Panc1 (cell line): ENCODE data around the gene MYO3B. TPM values are rescaled to one million over a fixed set of nuclear protein-coding genes. Genes with fewer than 3 reads are reported as not detected.

Experiments used
- ATAC-seq: fragments of 200-7000 bp; cut with Tn5 transposase; 2 replicates; pipeline ENCODE4 v1.9.1; 2020; ENCODE audit warnings: mild to moderate bottlenecking, moderate library complexity
- BruUV-seq: library from RNA; stranded (reverse); fragments of 400-500 nt; replicated peaks from 2 replicates; lab custom pipeline; 2021; lab: Mats Ljungman, UMichigan
- CTCF ChIA-PET: fragments of 300-600 bp; sonication (Branson Sonifier 250); formaldehyde crosslinking; loops from one replicate; lab custom pipeline; 2022; ENCODE audit warnings: antibody characterized with exemption; lab: Charles Lee
- POLR2A ChIA-PET: fragments of 300-600 bp; sonication (Branson Sonifier 250); formaldehyde crosslinking; loops from one replicate; lab custom pipeline; 2022; ENCODE audit warnings: antibody characterized with exemption; lab: Charles Lee
- DNase-seq: peaks from one replicate; pipeline ENCODE4 v3.0.0-alpha.2; 2010; ENCODE audit warnings: low read depth, low spot score
- H3K27ac ChIP-seq: 2 replicates; pipeline ENCODE4 v1.5.1; 2011; ENCODE audit warnings: mild to moderate bottlenecking, low read length, inconsistent platforms
- H3K27me3 ChIP-seq: fragments of 200-500 bp; sonication (Bioruptor generic); 2 replicates; pipeline ENCODE4 v1.6.0; 2014; ENCODE audit warnings: low read length, inconsistent platforms; ENCODE audit not compliant: control insufficient read depth, insufficient read depth
- H3K36me3 ChIP-seq: fragments of 200-500 bp; sonication (Bioruptor generic); 2 replicates; pipeline ENCODE4 v1.5.1; 2014; ENCODE audit warnings: inconsistent platforms, mild to moderate bottlenecking, low read length, moderate library complexity; ENCODE audit not compliant: control insufficient read depth, insufficient read depth
- H3K4me1 ChIP-seq: 2 replicates; pipeline ENCODE4 v1.5.1; 2011; ENCODE audit warnings: inconsistent platforms, mild to moderate bottlenecking, low read length, moderate library complexity; ENCODE audit not compliant: control insufficient read depth, insufficient read depth
- H3K4me3 ChIP-seq, 2 experiments: 2 replicates each; pipeline ENCODE4 v1.5.1; 2011 to 2012; ENCODE audit warnings: low read depth in 2 of 2, low read length in 2 of 2, mild to moderate bottlenecking in 2 of 2, inconsistent platforms in 1 of 2, moderate library complexity in 1 of 2
- H3K9me3 ChIP-seq: fragments of 200-500 bp; sonication (Bioruptor generic); 2 replicates; pipeline ENCODE4 v1.5.1; 2014; ENCODE audit warnings: low read depth, mild to moderate bottlenecking, inconsistent platforms, low read length, moderate library complexity; ENCODE audit not compliant: control insufficient read depth, insufficient read depth
- CTCF ChIP-seq: fragments of 450-650 bp; IDR thresholded peaks from 2 replicates; pipeline ENCODE4 v1.5.1; 2017; ENCODE audit warnings: mild to moderate bottlenecking
- POLR2AphosphoS5 ChIP-seq: IDR thresholded peaks from 2 replicates; pipeline ENCODE4 v1.6.1; 2012; ENCODE audit warnings: mild to moderate bottlenecking, low read depth, low read length, moderate library complexity
- REST ChIP-seq, 2 experiments: IDR thresholded peaks; 2 replicates each; pipeline ENCODE4 v1.6.1; 2011 to 2012; ENCODE audit warnings: low read depth in 2 of 2, control low read depth in 1 of 2, low read length in 1 of 2, mild to moderate bottlenecking in 1 of 2, moderate library complexity in 1 of 2; ENCODE audit not compliant: insufficient read depth in 1 of 2
- SIN3A ChIP-seq: IDR thresholded peaks from 2 replicates; pipeline ENCODE4 v1.6.1; 2012; ENCODE audit warnings: low read depth, mild to moderate bottlenecking, low read length, moderate library complexity, borderline replicate concordance; ENCODE audit not compliant: insufficient read depth
- TCF7L2 ChIP-seq: IDR thresholded peaks from 2 replicates; pipeline ENCODE4 v1.6.1; 2011; ENCODE audit warnings: mild to moderate bottlenecking, low read depth, low read length, inconsistent platforms
- in situ Hi-C: cut with HindIII; loops from 2 replicates; pipeline ENCODE4 v1.10.0; 2016; ENCODE audit warnings: low sequenced_read_pairs, low pct_unique_long_range_greater_than_20kb
- intact Hi-C: fragments of 100-400 bp; cut with micrococcal nuclease; formaldehyde crosslinking; loops from one replicate; pipeline ENCODE4 v1.10.0; 2022; ENCODE audit not compliant: unreplicated experiment
- total RNA-seq: library from RNA; stranded (reverse); gene quantifications from one replicate; pipeline ENCODE4 v1.2.1, GENCODE V29; 2021; ENCODE audit not compliant: unreplicated experiment

MYO3B gene
- total RNA-seq, 1 experiment from 2014 or later, result 0.05 TPM

- Histone ChIP-seq H3K36me3 (no peaks in the 10 kb centered on the region), H3K4me3 (no peak overlapping the region), H3K9me3 (peaks cover 23% of the 10 kb centered on the region; the same call in 1 of the 2 replicates), H3K4me1 (peaks cover 22% of the 10 kb centered on the region), H3K27ac (peak overlapping the region; percentile 65), H3K27me3 (no peaks in the 10 kb centered on the region)
- DNase-seq (no peak), ATAC-seq (peak; percentile 66)
- POLR2A ChIA-PET, result no interaction called here
- intact Hi-C loops, result no loop called here
- in situ Hi-C loops, result no loop called here
- CTCF ChIA-PET, result no interaction called here
- BruUV-seq, result no TSS peak
- no peak for TF ChIP-seq SIN3A
- no peak for TF ChIP-seq POLR2AphosphoS5
Observed at GRCh38 chr2:170156592-170156991, 21.4 kb upstream of the MYO3B start.

- in situ Hi-C loops (no loop called here), intact Hi-C loops (no loop called here)
- DNase-seq (no peak), ATAC-seq (peak; percentile 86)
- peaks cover 18% of the 10 kb centered on the region; the same call in 1 of the 2 replicates for H3K9me3 ChIP-seq
- peak overlapping the region; percentile 65 for H3K27ac ChIP-seq
- peaks cover 22% of the 10 kb centered on the region for H3K4me1 ChIP-seq
- POLR2A ChIA-PET, result interaction anchor here (0.6 kb wide), 1 partner anchor 64 kb away, joined by 3 read pairs; no protein-coding TSS in a partner anchor
- H3K27me3 ChIP-seq, result no peaks in the 10 kb centered on the region
- BruUV-seq, result no TSS peak
- TF ChIP-seq TCF7L2, result no peak
- no peak for TF ChIP-seq CTCF
- no peak for TF ChIP-seq SIN3A
- no peak for TF ChIP-seq REST (IDR thresholded peaks at IDR 0.05; ENCODE audit: insufficient read depth in 1 of 2, low read depth in 2 of 2, low read length in 1 of 2)
- TF ChIP-seq POLR2AphosphoS5, result no peak
- no peaks in the 10 kb centered on the region for H3K36me3 ChIP-seq
- CTCF ChIA-PET, result no interaction called here
- H3K4me3 ChIP-seq, result no peak overlapping the region
Observed at GRCh38 chr2:170157025-170157684, 20.8 kb upstream of the MYO3B start.

GRCh38 chr2:170159060-170159459 lies 18.9 kb upstream of the MYO3B start:
- no TSS peak for BruUV-seq
- H3K4me1 ChIP-seq, result peaks cover 22% of the 10 kb centered on the region
- DNase-seq (no peak), ATAC-seq (no peak)
- H3K36me3 ChIP-seq, result no peaks in the 10 kb centered on the region
- CTCF ChIA-PET, result no interaction called here
- peaks cover 1% of the 10 kb centered on the region; the same call in 1 of the 2 replicates for H3K9me3 ChIP-seq
- intact Hi-C loops, result no loop called here
- H3K4me3 ChIP-seq, result no peak overlapping the region
- in situ Hi-C loops, result no loop called here
- H3K27ac ChIP-seq, result peak overlapping the region; percentile 57; the same call in 1 of the 2 replicates
- POLR2A ChIA-PET, result interaction anchor here (0.5 kb wide), 1 partner anchor 445 kb away, joined by 3 read pairs; no protein-coding TSS in a partner anchor
- TF ChIP-seq CTCF (no peak), POLR2AphosphoS5 (no peak), REST (IDR thresholded peaks at IDR 0.05; ENCODE audit: insufficient read depth in 1 of 2, low read depth in 2 of 2, low read length in 1 of 2) (no peak), TCF7L2 (no peak), SIN3A (no peak)
- no peaks in the 10 kb centered on the region for H3K27me3 ChIP-seq
